Stimulated activated CD8-positive, alpha-beta memory T cell treated with anti-CD3 and anti-CD28 coated beads, Interleukin-15, amount 100 ng/mL, for 4 hours (primary cell): ENCODE results near the gene KRT71.

Experiments used
- DNase-seq, 2 donors: peaks; one replicate each; pipeline ENCODE4 v3.0.0-alpha.2; 2020; ENCODE audit warnings: low read depth in 2 of 2

Gene KRT71

DNA sequence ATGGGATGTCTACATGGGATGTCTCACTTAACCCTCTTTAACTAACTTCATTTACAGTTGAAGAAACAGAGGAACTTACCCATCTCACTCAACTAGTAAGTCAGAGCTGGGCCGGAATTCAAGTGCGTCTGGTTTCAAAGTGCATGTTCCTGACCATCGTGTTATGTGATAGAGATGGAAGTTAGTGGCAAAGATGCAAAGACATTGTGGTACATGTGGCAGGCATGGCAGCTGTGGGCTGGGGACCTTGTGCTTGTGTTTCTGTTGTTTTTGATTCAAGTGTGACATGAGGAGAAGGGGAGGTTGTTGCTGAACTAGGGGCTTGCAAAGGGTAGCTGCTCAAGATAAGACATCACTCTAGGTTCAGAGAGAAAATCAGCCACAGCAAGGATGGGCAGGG is 23.0 kb upstream of the KRT71 start:
- DNase-seq: no peak

DNA sequence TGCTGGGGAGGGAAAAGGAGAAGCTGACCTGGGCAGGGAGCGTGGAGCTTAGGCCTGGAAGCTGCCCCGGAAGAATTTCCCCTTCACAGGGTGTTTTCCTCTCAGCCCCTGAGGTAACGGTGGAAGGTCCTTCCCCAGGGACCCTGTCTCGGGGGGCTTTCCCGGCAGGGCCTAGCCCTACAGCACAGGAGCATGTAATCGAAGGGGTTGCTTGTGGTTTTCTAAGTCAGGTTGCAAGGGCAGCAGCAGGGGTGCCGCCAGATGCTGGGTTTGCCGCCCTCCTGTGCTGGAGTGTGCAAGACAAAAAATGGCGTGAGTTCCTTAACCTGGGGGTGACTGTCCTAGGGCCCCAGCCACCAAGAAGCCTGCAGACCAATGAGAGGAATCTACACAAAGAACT is 22.3 kb upstream of the KRT71 start:
- no peak for DNase-seq

GRCh38 chr12:52573743-52574142 is 20.8 kb upstream of the KRT71 start, which contains the start of gene KRT74:
Gene KRT74 (minus strand): TSS chr12:52573843. CDS start chr12:52573777, 66 bp downstream.
- no peak for DNase-seq

- no peak for DNase-seq
Measured at GRCh38 chr12:52573306-52573705, 20.4 kb upstream of the KRT71 start.

DNA sequence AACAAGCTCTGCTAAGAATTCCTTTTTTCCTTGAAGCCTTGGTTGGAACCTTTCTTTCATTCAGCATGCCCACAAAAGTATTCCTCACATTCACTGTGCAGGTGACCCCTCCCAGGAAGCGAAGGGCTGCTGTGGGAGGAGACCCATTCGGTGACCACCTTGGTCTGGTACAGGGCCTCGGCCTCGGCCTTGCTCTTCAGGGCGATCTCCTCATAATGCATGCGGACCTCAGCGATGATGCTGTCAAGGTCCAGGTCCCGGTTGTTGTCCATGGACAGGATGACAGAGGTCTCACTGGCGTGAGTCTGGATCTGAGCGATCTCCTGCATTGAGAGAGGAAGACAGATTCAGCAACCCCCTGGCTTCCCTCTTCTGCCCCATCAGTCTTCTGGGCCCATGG is 17.6 kb upstream of the KRT71 start:
- DNase-seq: no peak

- DNase-seq: no peak
Measured at GRCh38 chr12:52568111-52568510, 15.2 kb upstream of the KRT71 start.

- DNase-seq: peak; percentile 29 to 41
Measured at GRCh38 chr12:52566847-52567291, 13.9 kb upstream of the KRT71 start.

- no peak for DNase-seq
Measured at GRCh38 chr12:52564582-52564981, 11.6 kb upstream of the KRT71 start.

GRCh38 chr12:52561880-52562449 is 9.0 kb upstream of the KRT71 start:
- no peak for DNase-seq

- no peak for DNase-seq
Measured at GRCh38 chr12:52559979-52560378, 7.0 kb upstream of the KRT71 start.

DNA sequence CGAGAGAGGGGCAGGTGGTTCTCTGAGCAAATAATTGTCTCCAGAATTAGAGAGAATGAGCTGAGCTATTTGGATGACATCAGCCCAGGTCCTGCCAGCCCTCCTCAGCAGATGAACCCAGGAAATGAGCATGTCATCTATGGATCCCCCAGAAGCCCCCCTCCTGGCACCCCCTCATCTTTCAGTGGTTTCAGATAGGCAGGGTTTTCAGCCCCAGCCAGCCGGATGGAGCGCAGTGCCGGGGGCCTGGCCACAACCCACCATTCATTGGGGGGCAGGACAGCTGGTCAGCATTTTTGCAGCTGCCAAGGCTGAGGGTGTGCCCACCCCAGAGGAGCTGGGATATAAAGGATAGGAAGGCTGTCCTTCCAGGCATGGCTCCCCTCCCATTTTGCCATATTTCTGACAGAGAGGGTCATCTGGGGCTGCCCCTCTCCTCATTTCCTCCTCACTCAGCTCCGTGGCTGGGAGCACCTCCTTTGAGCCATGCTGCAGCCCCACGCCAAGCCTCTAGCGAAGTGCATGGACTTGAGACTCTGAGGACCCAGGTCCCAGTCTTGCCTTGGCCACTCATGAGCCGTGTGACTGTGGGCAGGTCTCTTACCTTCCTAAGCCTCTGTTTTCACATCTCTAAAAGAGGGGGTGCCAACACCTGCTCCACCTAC is 6.0 kb upstream of the KRT71 start:
- DNase-seq: no peak

GRCh38 chr12:52557476-52557875 is 4.5 kb upstream of the KRT71 start:
- no peak for DNase-seq

- DNase-seq: no peak
Measured at GRCh38 chr12:52555577-52555976, 2.6 kb upstream of the KRT71 start.

DNA sequence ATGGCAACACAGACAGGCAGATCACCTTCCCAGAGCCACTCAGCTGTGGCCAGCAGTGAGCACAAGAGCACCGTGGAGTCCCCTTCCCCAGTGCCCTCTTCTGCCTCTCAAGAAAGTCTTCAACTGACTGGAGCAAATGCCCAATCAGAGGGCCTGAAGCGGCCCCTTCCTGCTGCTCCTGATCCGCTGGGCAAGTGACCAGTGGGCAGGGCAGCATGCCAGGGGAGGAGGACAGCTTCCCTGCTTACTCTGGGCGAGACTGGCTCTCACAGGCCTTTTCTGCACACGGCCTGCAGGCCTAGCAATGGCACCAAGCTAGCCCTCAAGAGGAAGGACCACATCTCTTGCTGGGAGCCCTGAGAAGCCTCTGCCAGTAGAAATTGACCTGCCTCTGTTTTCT is 890 bp downstream of the KRT71 start:
- no peak for DNase-seq

- DNase-seq: no peak
Measured at GRCh38 chr12:52551216-52551865, 1.6 kb downstream of the KRT71 start.

- no peak for DNase-seq
Measured at GRCh38 chr12:52546126-52546525, 6.8 kb downstream of the KRT71 start.

DNA sequence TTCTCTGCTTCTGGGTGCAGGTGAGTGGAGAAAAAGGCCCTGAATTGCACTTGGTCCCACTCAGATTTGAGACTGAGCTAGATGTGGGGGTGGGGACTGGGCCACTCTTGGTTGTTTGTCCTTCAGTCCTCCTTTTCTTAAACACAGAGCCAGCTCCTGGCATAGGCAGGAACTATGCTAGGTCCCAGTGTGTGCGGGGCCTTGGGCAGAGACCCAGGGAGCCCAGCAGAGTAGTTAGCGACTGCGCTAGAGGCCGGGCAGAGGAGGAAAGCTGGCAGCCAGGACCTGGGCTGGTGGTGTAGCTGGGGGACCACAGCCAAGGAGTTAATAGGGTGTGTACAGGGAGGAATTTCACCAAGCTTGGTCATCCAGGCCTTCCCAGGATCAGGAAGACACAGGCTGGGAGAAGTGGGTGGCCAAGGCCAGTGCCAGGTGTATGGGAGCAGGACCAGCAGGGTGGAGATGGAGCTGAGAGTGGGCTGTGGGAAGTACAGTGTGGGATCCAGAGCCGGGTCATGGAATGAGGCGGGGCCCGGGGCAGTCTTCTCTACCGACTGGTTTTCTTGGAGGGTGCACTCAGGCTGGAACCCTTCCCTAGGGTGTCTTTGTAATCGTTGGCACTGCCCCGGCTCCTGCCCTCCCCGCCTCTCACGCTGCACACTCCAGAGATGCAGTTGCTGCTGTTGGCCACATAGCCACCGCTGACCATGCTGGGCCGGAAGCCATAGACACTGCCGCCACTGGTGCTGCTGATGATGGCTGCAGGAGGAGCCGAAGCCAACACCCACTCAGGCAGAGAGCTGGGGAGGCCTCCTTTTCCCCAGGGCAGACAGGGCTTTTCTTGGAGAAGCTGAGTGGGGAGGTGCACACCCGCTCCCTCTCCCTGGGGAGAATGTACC is 8.7 kb downstream of the KRT71 start:
- no peak for DNase-seq

GRCh38 chr12:52542785-52543318 is 10.1 kb downstream of the KRT71 start:
- no peak for DNase-seq

- DNase-seq: no peak
Measured at GRCh38 chr12:52542157-52542556, 10.8 kb downstream of the KRT71 start.

DNA sequence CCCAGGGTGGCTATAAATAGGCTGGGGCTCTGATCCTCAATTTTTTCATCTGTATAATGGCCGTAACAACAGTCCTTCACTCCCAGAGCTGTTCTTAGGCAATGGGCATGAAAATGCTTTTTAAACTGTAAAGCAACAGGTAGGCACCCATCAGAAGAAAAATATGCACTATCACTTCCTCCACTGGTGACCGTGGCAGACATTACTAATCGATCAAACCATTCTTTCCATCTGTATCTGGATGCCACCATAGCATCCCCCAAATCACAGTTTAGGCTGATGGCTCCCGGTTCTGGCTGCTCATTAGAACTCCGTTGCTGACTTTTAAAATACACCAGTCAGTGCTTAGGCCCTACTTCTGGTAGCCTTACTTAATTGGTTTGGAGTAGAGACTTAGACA is 11.2 kb downstream of the KRT71 start:
- DNase-seq: no peak

DNA sequence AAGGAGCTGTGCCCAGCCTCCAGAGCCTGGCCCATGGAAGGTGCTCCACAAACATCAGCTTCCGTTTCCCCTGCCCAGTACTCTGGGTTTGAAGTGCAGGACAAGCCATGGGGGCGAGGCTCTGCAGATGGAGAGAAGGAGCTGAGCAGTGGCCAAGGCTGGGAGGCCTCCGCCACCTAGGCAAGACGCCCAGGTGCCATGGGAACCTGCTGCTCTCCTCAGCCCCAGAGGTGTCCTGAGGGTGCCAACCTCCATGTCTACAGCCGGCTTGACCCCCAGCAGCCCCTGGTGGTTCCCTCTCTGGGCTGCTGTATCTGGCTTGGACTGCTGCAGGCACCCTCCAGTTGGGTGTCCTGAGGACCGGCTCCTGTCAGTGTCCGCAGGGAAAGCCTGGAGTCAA is 12.4 kb downstream of the KRT71 start:
- DNase-seq: no peak

DNA sequence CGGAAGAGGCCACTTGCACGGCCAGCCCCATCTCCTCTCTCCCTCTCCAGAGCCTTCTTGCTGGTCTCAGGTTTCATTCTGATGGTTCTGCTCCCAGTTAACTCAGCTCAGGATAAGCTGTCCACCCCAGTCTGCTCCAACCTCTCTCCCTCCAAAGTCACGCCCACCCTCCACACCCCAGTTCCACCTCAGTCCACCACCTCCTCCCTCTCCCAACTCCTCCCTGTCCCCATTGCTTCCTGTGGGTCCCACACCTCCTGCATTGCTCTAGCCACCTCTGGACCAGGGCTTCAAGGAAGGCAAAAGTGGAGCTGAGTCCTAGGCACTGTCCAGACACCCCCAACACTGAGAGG is 13.1 kb downstream of the KRT71 start:
- DNase-seq: no peak
